T1000 (cell line): ENCODE data around the gene HIVEP3.

Experiments
- DNase-seq: peaks from one replicate; lab custom pipeline; 2025; ENCODE audit warnings: mixed read lengths; lab: John Stamatoyannopoulos, UW

The HIVEP3 gene

GRCh38 chr1:41611932-41612450 lies 306.7 kb downstream of the HIVEP3 start:
- no peak for DNase-seq

GRCh38 chr1:41611068-41611931 lies 307.4 kb downstream of the HIVEP3 start:
- DNase-seq, result no peak

DNA sequence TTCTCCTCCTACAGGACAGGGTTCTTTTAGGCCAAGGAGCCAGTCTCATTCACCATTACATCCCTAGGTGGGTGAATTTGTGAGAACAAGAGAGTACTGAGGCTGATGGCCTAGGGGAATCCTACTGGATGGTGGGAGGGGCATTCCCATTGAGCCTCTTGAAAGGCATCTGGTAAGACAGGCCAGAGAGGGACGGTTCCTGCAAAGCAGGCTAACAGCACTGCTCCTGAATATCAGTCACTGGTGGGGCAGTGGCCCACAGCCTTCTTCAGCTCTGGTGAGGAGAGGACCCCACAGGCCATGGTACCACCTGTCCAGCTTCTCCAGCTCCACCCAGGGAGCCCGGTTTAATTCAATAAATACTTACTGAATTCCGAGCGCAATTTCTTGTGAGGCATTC lies 308.4 kb downstream of the HIVEP3 start:
- DNase-seq, result no peak

GRCh38 chr1:41609166-41609883 lies 309.4 kb downstream of the HIVEP3 start:
- DNase-seq, result no peak

- no peak for DNase-seq
Measured at GRCh38 chr1:41608211-41608610, 310.5 kb downstream of the HIVEP3 start.

DNA sequence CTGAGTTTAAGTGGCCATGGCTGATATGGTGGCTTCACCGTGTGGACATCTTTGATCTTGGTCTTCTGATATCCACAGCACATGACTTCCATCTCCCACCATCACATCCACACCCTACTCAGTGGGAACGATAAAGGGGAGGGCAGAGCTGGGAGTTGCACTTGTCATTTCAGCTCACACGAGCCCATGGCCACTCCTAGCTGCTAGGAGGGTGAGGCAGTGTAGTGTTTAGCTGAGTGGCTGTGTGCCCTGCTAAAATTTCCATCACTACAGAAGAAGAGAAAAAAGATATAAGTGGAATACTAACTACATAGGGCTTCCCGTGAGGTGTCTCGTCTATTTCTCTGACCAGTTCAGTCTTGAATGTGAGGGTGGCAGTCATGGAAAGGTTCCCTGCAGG lies 310.9 kb downstream of the HIVEP3 start:
- no peak for DNase-seq

DNA sequence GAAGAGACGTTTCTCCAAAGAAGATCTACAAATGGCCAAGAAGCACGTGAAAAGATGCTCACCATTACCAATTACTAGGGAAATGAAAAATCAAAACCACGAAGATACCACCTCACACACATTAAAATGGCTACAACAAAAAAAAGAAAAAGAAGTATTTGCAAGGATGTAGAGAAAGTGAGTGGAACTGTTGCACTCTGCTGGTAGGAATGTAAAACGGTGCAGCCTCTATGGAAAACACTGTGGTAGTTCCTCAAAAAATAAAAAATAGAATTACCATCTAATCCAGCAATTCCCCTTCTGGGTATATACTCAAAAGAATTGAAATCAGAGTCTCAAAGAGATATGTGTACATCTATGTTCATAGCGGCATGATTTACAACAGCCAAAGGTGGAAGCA lies 318.8 kb downstream of the HIVEP3 start:
- no peak for DNase-seq

DNA sequence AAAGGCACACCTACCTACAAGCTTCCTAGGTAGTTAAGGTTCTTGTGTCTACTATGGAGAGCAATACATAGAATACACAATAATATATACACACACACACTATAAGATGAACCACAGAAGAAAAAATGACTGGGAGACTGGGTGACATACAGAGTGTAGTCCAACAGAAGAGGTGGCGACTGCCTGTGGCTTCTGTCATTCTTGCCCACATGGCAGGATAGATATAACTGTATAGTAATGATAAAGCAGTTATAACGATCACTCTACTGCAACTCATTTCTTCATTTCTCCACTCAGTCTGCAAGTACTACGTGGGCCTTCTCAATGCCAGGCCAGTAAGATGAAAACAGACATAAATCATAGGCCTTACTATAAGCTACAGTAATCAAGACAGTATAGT lies 320.4 kb downstream of the HIVEP3 start:
- no peak for DNase-seq

DNA sequence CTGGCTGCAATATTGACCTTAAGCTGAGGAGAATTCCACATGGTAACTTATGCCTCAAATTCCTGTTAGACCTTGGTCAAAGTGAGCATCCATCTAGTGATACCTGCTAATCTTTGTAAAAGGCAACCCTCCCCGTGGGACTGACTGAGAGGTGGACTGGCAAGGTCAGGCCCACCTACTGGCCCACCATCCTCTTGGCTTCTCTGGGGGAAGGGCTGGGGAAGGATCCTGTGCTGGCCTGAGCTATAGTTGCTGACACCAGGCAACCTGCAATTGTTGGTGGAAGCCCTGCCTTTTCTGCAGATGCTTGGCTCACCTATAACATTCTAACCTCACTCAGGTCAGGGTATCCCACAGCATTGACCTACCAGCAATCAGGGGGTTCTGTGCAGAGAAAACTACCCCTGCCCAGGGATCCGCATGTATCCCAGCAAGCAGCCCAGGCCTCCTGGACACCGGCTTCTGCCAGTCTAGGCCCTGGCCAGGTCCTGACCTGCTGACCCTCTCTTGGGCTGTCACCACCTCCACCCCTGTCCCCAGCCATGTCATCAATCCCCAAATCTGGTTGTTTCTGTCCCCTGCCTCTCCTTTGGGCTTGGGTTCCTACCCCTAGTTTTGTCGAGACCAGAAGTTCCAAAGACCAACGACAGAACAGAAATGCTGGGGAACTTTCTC lies 326.1 kb downstream of the HIVEP3 start:
- DNase-seq, result no peak

GRCh38 chr1:41591891-41592290 lies 326.8 kb downstream of the HIVEP3 start:
- no peak for DNase-seq

GRCh38 chr1:41590331-41590730 lies 328.4 kb downstream of the HIVEP3 start:
- DNase-seq, result no peak

GRCh38 chr1:41589395-41589794 lies 329.3 kb downstream of the HIVEP3 start:
- no peak for DNase-seq

- DNase-seq, result no peak
Measured at GRCh38 chr1:41588334-41588875, 330.3 kb downstream of the HIVEP3 start.

GRCh38 chr1:41587791-41588190 lies 330.9 kb downstream of the HIVEP3 start:
- DNase-seq, result no peak

DNA sequence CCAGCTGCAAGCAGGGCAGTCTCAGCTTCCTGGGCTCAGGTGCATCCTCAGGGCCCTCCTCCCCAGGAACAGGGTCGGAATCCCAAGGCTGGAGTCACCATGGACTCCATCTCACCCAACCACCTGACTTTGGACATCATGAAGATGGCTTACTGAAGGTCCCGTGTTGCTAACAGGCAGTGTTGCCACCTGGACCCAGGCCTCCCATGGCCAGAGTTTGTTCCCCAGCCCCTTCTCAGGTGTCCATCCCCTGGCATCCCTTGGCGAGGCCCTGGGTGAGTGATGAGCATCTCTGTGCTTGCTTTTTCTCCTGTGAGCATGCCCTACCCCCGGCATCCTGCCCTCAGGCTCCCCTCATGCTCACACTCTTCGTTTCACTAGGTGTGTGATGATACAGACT lies 332.5 kb downstream of the HIVEP3 start:
- DNase-seq, result no peak

- no peak for DNase-seq
Measured at GRCh38 chr1:41583658-41584547, 334.8 kb downstream of the HIVEP3 start.

- DNase-seq, result no peak
Measured at GRCh38 chr1:41582851-41583657, 335.7 kb downstream of the HIVEP3 start.

- no peak for DNase-seq
Measured at GRCh38 chr1:41582351-41582750, 336.4 kb downstream of the HIVEP3 start.

- DNase-seq, result no peak
Measured at GRCh38 chr1:41582004-41582325, 336.8 kb downstream of the HIVEP3 start.

DNA sequence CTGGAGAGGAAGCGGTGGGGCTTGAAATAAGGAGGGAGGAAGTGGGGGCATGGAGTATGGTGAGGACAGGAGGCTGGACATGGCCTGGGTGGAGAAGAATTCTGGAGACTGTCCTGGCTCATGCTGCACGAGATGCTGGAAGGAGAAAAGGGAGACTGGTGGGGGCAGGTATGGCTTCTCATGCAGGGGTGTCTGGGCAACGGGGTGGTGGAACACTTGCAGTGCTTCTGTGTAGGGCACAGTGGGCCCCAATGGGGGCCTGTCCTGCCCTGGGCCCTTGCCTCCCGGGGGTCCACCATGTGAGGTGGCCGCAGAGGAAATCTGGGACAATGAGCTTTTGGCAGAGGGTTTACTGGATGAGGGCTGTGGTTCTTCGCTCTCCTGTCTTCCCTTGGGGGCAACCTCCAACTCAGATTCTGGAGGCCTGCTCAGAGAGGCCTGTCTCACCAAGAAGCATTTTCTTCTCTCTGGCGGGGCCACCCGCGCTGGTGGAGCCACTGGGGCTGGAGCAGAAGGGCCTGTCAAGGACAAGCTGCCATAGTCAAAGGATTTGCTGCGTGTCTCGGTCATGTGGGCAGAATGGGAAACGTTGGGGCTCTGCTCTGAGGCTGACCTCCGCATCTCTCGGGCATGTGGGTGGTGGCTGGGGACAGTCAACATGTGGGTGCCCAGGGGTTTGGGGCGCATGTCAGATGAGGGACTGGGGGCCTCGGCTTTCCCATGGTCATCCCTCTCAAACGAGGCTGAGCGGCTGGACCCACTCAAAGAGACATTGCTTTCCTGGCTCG lies 337.3 kb downstream of the HIVEP3 start:
- DNase-seq, result no peak
